Lung (tissue), 12 donors: Measurements from ENCODE around the gene B4GALNT1. TPM values are rescaled to one million over a fixed set of nuclear protein-coding genes. Genes with fewer than 3 reads are reported as not detected.

Experiments used
- ATAC-seq: fragments of 200-7000 bp; cut with Tn5 transposase; one replicate; pipeline ENCODE4 v1.9.1; 2020; ENCODE audit warnings: moderate number of reproducible peaks; ENCODE audit not compliant: insufficient read depth, low FRiP score
- DNase-seq, 3 donors: peaks; one replicate each; pipeline ENCODE4 v3.0.0-alpha.2; 2013 to 2017
- H3K27ac ChIP-seq, 2 donors: one replicate each; pipeline ENCODE4 v1.5.1; 2013; ENCODE audit warnings: mild to moderate bottlenecking in 2 of 2, moderate library complexity in 2 of 2, control low read depth in 1 of 2, inconsistent platforms in 1 of 2, low read depth in 1 of 2, low read length in 1 of 2
- H3K27me3 ChIP-seq, 3 donors: one replicate each; pipeline ENCODE4 v1.5.1; 2013; ENCODE audit warnings: low read length in 2 of 3; ENCODE audit not compliant: control insufficient read depth in 3 of 3, insufficient read depth in 3 of 3
- H3K36me3 ChIP-seq, 4 donors: one replicate each; pipeline ENCODE4 v1.5.1; 2013; ENCODE audit warnings: low read length in 4 of 4, mild to moderate bottlenecking in 1 of 4, moderate library complexity in 1 of 4; ENCODE audit not compliant: control insufficient read depth in 4 of 4, insufficient read depth in 4 of 4
- H3K4me1 ChIP-seq, 5 donors: one replicate each; pipeline ENCODE4 v1.5.1; 2013; ENCODE audit warnings: low read length in 5 of 5, mild to moderate bottlenecking in 2 of 5, moderate library complexity in 1 of 5; ENCODE audit not compliant: control insufficient read depth in 5 of 5, insufficient read depth in 5 of 5
- H3K4me3 ChIP-seq: one replicate; pipeline ENCODE4 v1.5.1; 2013; ENCODE audit warnings: mild to moderate bottlenecking, control low read depth, moderate library complexity
- H3K9ac ChIP-seq, 2 donors: one replicate each; pipeline ENCODE4 v1.5.1; 2013; ENCODE audit warnings: low read length in 2 of 2, control low read depth in 1 of 2; ENCODE audit not compliant: insufficient read depth in 1 of 2
- H3K9me3 ChIP-seq, 4 donors: one replicate each; pipeline ENCODE4 v1.5.1; 2013; ENCODE audit warnings: low read length in 3 of 4, mild to moderate bottlenecking in 1 of 4, moderate library complexity in 1 of 4; ENCODE audit not compliant: control insufficient read depth in 4 of 4, insufficient read depth in 3 of 4
- WGBS, 2 donors: extraction: QIAGEN DNeasy Blood & Tissue Kit; methylation state at CpG; one replicate each; pipeline ENCODE4 v1.1.7; 2013; 5-methylcytosine and 5-hydroxymethylcytosine counted together
- polyA plus RNA-seq, 2 donors: library from polyadenylated mRNA; stranded (reverse); fragments of 200-250 nt; gene quantifications; one replicate each; pipeline ENCODE4 v1.2.1, GENCODE V29; 2013
- total RNA-seq, 2 donors: library from RNA; depleted of rRNA in 1 of 2; stranded (reverse); fragments of >200 nt in 1 of 2; gene quantifications; one replicate each; pipeline ENCODE4 v1.2.1, GENCODE V29; 2014 to 2021
- TF ChIP-seq, protein P1 (sequence below): IDR thresholded peaks from 2 replicates; pipeline ENCODE4 v1.5.1; 2012; ENCODE audit warnings: mild to moderate bottlenecking; ENCODE audit errors: control extremely low read depth, extremely low read depth
- donor health status: control.
- donor health status: control.
- donor health status: Bipolar disorder and iron deficiency.
- donor health status: healthy.
- donor health status: DM: yes; HTN: yes; CAD: no.

Gene B4GALNT1
- total and polyA plus RNA-seq, 4 donors, result 0.51 to 2.5 (median 0.73) TPM

DNA sequence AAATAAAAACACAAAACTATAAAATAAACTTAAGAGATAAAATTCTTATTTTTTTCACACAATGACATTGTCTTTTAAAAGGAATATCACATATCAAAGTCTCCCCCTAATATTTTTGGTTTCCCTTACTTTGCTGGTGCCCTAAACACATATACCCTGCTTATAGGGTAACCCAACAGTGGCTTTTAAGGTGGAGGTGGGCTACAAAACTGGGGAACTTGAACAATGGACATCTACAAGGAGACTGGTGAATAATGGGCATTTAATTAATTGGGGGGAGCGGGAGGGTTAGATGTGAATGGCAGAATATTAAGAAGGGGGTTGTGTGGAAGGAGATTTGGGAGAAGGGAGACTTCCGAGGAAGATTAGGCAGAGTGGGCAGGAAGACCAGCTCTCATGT, 9.6 kb downstream of the B4GALNT1 start:
- 65 to 68% methylated on average over 2 of the region's 2 CpGs for WGBS, 2 donors
- Histone ChIP-seq H3K4me1 (peaks cover 0 to 24% (median 6%) of the 10 kb centered on the region in 5 donors), H3K9me3 (peaks cover 0 to 2% (median 0%) of the 10 kb centered on the region in 4 donors), H3K36me3 (no peaks in the 10 kb centered on the region), H3K27ac (no peak overlapping the region), H3K27me3 (peaks cover 2 to 90% (median 55%) of the 10 kb centered on the region in 3 donors), H3K4me3 (no peak overlapping the region), H3K9ac (no peak overlapping the region)
- TF ChIP-seq, protein P1, sequence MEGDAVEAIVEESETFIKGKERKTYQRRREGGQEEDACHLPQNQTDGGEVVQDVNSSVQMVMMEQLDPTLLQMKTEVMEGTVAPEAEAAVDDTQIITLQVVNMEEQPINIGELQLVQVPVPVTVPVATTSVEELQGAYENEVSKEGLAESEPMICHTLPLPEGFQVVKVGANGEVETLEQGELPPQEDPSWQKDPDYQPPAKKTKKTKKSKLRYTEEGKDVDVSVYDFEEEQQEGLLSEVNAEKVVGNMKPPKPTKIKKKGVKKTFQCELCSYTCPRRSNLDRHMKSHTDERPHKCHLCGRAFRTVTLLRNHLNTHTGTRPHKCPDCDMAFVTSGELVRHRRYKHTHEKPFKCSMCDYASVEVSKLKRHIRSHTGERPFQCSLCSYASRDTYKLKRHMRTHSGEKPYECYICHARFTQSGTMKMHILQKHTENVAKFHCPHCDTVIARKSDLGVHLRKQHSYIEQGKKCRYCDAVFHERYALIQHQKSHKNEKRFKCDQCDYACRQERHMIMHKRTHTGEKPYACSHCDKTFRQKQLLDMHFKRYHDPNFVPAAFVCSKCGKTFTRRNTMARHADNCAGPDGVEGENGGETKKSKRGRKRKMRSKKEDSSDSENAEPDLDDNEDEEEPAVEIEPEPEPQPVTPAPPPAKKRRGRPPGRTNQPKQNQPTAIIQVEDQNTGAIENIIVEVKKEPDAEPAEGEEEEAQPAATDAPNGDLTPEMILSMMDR, result no peak
- DNase-seq (no peak), ATAC-seq (no peak)

DNA sequence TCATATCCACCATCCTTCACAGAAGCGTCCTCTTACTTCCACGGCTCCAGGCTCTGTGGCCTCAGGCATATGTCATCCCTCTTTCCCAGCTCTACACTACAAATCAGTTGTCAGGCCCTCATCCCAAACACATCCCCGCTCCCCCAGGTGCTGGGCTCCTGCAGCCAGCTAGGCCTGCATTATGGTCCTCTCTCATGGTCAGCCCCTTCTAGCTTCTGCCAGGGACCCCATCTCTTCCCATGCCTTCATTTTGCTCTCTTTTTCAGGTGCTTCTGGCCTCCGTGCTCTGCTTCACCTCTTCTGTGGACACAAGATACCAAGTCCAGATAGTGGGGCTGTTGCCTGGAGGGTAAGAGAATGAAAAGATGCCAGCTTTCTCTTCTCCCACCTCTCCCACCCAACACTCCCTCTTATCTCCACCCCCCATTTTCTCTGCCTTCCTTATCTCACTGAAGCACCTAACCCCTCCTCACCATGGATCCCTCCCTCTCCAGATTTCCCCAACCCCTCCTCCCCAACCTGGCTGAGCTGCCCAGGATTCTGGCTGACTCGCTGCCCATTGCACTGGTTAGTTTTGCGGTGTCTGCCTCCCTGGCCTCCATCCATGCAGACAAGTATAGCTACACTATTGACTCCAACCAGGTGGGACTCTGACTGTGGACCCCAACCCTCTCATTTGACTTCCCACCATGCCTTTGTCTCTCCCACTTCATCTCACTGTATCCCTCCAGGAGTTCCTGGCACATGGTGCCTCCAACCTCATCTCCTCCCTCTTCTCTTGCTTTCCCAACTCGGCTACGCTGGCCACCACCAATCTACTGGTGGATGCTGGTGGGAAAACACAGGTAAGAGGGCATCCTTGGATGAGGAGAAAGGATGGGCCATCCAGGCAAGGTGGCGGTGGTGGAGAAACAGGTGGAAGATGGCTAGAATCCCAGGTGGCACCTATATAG, 10.4 kb downstream of the B4GALNT1 start:
- 83 to 88% methylated on average over 9 of the region's 9 CpGs for WGBS, 2 donors
- ATAC-seq (no peak), DNase-seq (peak in 1 of 3 donors; percentile 8)
- no peak overlapping the region for H3K4me3 ChIP-seq
- H3K36me3 ChIP-seq, result peaks cover 0 to 3% (median 0%) of the 10 kb centered on the region in 4 donors
- TF ChIP-seq, protein P1, result no peak
- peaks cover 0 to 20% (median 3%) of the 10 kb centered on the region in 5 donors for H3K4me1 ChIP-seq
- no peak overlapping the region for H3K27ac ChIP-seq
- H3K9ac ChIP-seq, result no peak overlapping the region
- no peaks in the 10 kb centered on the region for H3K9me3 ChIP-seq
- peaks cover 2 to 85% (median 50%) of the 10 kb centered on the region in 3 donors for H3K27me3 ChIP-seq

DNA sequence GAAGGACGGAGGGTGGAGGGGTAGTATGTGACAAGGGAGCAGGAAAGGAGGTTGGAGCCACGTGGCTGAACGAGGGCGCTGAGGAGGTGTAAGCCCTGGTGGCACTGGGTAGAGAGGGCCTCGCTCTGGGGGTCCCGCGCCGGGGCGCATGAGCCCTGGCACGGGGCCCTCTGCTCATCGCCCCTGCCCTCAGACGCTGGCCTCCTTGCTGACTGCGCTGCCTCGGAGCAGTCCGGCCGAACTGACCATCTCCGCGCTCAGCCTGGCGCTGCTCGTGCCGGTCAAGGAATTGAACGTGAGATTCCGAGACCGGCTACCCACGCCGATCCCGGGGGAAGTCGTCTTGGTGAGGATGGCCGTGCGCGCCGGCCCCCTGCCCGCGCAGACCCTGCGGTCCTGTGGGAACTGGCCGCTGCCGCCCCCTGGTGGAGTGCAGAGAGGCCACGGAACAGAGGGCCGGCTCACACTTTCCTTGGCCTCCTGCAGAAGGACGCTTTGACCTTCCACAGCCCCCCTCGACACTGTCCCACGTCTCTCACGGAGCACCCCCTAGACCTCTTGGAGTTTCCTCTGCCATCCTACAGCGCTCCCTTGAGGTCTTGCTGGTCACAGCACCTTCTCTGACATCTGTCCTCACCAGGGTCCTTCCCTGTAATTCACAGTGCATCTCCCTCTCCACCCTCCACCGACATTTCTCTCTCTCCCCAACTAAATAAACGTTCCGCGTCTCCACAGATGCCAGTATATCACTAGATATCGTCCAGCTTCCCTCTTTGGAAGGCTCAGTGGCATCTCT, 11.3 kb downstream of the B4GALNT1 start:
- peaks cover 0 to 7% (median 0%) of the 10 kb centered on the region in 4 donors for H3K36me3 ChIP-seq
- H3K27me3 ChIP-seq, result peaks cover 2 to 79% (median 48%) of the 10 kb centered on the region in 3 donors
- ATAC-seq, result peak; percentile 78
- WGBS, 2 donors, result 1 to 2% methylated on average over 41 to 49 of the region's 49 CpGs
- peaks cover 0 to 18% (median 1%) of the 10 kb centered on the region in 5 donors for H3K4me1 ChIP-seq
- no peaks in the 10 kb centered on the region for H3K9me3 ChIP-seq
- TF ChIP-seq, protein P1, result peak; percentile 58
- H3K9ac ChIP-seq, result no peak overlapping the region
- no peak overlapping the region for H3K4me3 ChIP-seq
- H3K27ac ChIP-seq, result no peak overlapping the region
- peak; percentile 61 to 70 (median 70) for DNase-seq
